Neural cell (in vitro differentiated cells): ENCODE data around the gene PHF21A. TPM values are rescaled to one million over a fixed set of nuclear protein-coding genes. Genes with fewer than 3 reads are reported as not detected.
A peak's percentile ranks its signal among the peaks of the same experiment; 100 is the strongest.

Experiments
- H2AFZ ChIP-seq: fragments of 200-600, 300-800 bp; sonication (generic), shearing (Covaris generic); 2 replicates; pipeline ENCODE4 v1.6.0; 2014; ENCODE audit warnings: low read depth, mild to moderate bottlenecking, antibody characterized with exemption, low read length, moderate library complexity
- H3F3A ChIP-seq: fragments of 200-600 bp; shearing (Covaris generic); 2 replicates; pipeline ENCODE4 v1.6.1; 2016; ENCODE audit warnings: mild to moderate bottlenecking, moderate library complexity, mixed read lengths, antibody characterized with exemption, low read length; ENCODE audit not compliant: insufficient read depth, poor library complexity, severe bottlenecking
- H3K27ac ChIP-seq: fragments of 200-600, 300-800 bp; sonication (generic), shearing (Covaris generic); 2 replicates; pipeline ENCODE4 v1.5.1; 2014; ENCODE audit warnings: mild to moderate bottlenecking, low read length, moderate library complexity
- H3K27me3 ChIP-seq: fragments of 300-800, 200-600 bp; sonication (generic), shearing (Covaris generic); 2 replicates; pipeline ENCODE4 v1.6.0; 2014; ENCODE audit warnings: mild to moderate bottlenecking, low read depth, low read length, moderate library complexity; ENCODE audit not compliant: insufficient read depth
- H3K36me3 ChIP-seq: fragments of 300-800, 200-600 bp; sonication (generic), shearing (Covaris generic); 2 replicates; pipeline ENCODE4 v1.5.1; 2014; ENCODE audit warnings: mild to moderate bottlenecking, antibody characterized with exemption, low read length, moderate library complexity; ENCODE audit not compliant: insufficient read depth
- H3K4me2 ChIP-seq: fragments of 300-800, 200-600 bp; sonication (generic), shearing (Covaris generic); 2 replicates; pipeline ENCODE4 v1.6.0; 2014; ENCODE audit warnings: mild to moderate bottlenecking, low read length
- H3K4me3 ChIP-seq: fragments of 300-800, 200-600 bp; sonication (generic), shearing (Covaris generic); 2 replicates; pipeline ENCODE4 v1.5.1; 2014; ENCODE audit warnings: mild to moderate bottlenecking, low read length, moderate library complexity
- H3K79me2 ChIP-seq: fragments of 200-600 bp; shearing (Covaris generic); replicated peaks from 2 replicates; pipeline ENCODE4 v1.6.0; 2014; ENCODE audit warnings: mild to moderate bottlenecking, low read length, moderate library complexity; ENCODE audit not compliant: insufficient read depth
- H3K9ac ChIP-seq: fragments of 300-800, 200-600 bp; sonication (generic), shearing (Covaris generic); 2 replicates; pipeline ENCODE4 v1.6.1; 2016; ENCODE audit warnings: mild to moderate bottlenecking, low read length, mixed read lengths
- H3K9me2 ChIP-seq: fragments of 200-600 bp; shearing (Covaris generic); 2 replicates; pipeline ENCODE4 v1.6.1; 2016; ENCODE audit warnings: mild to moderate bottlenecking, low read length, mixed read lengths; ENCODE audit not compliant: insufficient read depth
- H3K9me3 ChIP-seq: fragments of 200-600, 300-800 bp; sonication (generic), shearing (Covaris generic); 2 replicates; pipeline ENCODE4 v1.6.1; 2016; ENCODE audit warnings: mild to moderate bottlenecking, mixed run types, low read length, moderate library complexity, mixed read lengths
- H4K20me1 ChIP-seq: fragments of 200-600 bp; shearing (Covaris generic); 2 replicates; pipeline ENCODE4 v1.6.1; 2016; ENCODE audit warnings: mild to moderate bottlenecking, mixed run types; ENCODE audit not compliant: insufficient read depth
- CTCF ChIP-seq: fragments of 450-650 bp; IDR thresholded peaks from 2 replicates; pipeline ENCODE4 v1.5.1; 2014; ENCODE audit warnings: antibody characterized with exemption, mild to moderate bottlenecking, moderate library complexity; ENCODE audit not compliant: poor library complexity, severe bottlenecking
- EP300 ChIP-seq: fragments of 450-650 bp; conservative IDR thresholded peaks from 2 replicates; pipeline ENCODE4 v1.6.1; 2014; ENCODE audit warnings: antibody characterized with exemption, mild to moderate bottlenecking, moderate library complexity; ENCODE audit not compliant: poor library complexity, severe bottlenecking
- EZH2 ChIP-seq: fragments of 200-600, 300-800 bp; shearing (Covaris generic), sonication (generic); IDR thresholded peaks from 2 replicates; pipeline ENCODE4 v1.6.1; 2014; ENCODE audit warnings: antibody characterized with exemption, low read length, borderline replicate concordance, mild to moderate bottlenecking; ENCODE audit not compliant: insufficient read depth, poor library complexity, severe bottlenecking
- MXI1 ChIP-seq: fragments of 450-650 bp; conservative IDR thresholded peaks from 2 replicates; pipeline ENCODE4 v1.6.1; 2014; ENCODE audit warnings: antibody characterized with exemption, mild to moderate bottlenecking; ENCODE audit not compliant: poor library complexity, severe bottlenecking
- POLR2AphosphoS5 ChIP-seq: IDR thresholded peaks from 2 replicates; pipeline ENCODE4 v1.6.1; 2012
- RAD21 ChIP-seq: fragments of 450-650 bp; conservative IDR thresholded peaks from 2 replicates; pipeline ENCODE4 v1.6.1; 2014; ENCODE audit warnings: antibody characterized with exemption, mild to moderate bottlenecking, moderate library complexity
- SMC3 ChIP-seq: fragments of 450-650 bp; conservative IDR thresholded peaks from 2 replicates; pipeline ENCODE4 v1.6.1; 2014; ENCODE audit warnings: antibody characterized with exemption, mild to moderate bottlenecking, moderate library complexity; ENCODE audit not compliant: poor library complexity
- TAF1 ChIP-seq: IDR thresholded peaks from 2 replicates; pipeline ENCODE4 v1.6.1; 2012; ENCODE audit warnings: low read depth
- polyA plus RNA-seq: library from polyadenylated mRNA; depleted of rRNA; stranded (reverse); fragments of >200 nt; gene quantifications from 2 replicates; pipeline ENCODE4 v1.2.3, GENCODE V29; 2014
- TF ChIP-seq, protein P1 (sequence below): IDR thresholded peaks from 2 replicates; pipeline ENCODE4 v1.6.1; 2012; ENCODE audit warnings: borderline replicate concordance

PHF21A gene
- polyA plus RNA-seq, 1 donor from 2014 or later, result 31.7 TPM

DNA sequence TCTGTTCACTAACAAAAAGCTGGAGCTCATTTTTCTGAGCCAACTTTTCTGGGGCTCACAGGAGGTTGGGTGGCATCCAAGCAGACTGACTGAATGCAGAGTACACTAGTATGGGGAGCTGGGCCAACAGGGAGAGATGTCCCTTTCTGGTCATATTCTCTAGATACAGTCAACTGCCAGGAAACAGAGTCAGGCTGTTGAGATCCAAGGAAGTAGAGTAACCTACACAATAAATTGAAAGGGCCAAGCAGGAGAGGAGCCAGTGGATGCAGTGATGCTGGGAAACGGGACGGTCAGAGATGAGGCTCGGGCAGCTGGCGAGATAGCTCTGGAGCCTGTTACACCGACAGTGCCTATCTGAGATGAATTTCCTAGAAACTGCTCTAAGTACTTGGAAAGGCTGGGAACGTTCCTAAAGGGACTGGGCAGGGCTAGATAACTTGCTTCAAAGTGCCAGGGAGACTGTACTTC lies 127.7 kb downstream of the PHF21A start:
- H3K4me3 ChIP-seq, result peak overlapping the region; percentile 50
- H3K9ac ChIP-seq, result peak overlapping the region; percentile 30
- H3K9me3 ChIP-seq, result no peaks in the 10 kb centered on the region
- no peaks in the 10 kb centered on the region for H3K36me3 ChIP-seq
- H2AFZ ChIP-seq, result no peak overlapping the region
- TF ChIP-seq POLR2AphosphoS5, result no peak
- TF ChIP-seq EP300, result no peak
- no peak for TF ChIP-seq TAF1
- TF ChIP-seq SMC3, result no peak
- TF ChIP-seq EZH2, result no peak
- TF ChIP-seq CTCF, result no peak
- no peak for TF ChIP-seq MXI1
- H3K79me2 ChIP-seq, result peaks cover 16% of the 10 kb centered on the region
- H3F3A ChIP-seq, result peaks cover 4% of the 10 kb centered on the region
- H3K9me2 ChIP-seq, result no peaks in the 10 kb centered on the region
- H3K27ac ChIP-seq, result peak overlapping the region; percentile 87
- no peaks in the 10 kb centered on the region for H3K27me3 ChIP-seq
- no peaks in the 10 kb centered on the region for H4K20me1 ChIP-seq
- H3K4me2 ChIP-seq, result peak overlapping the region; percentile 35

GRCh38 chr11:45988921-45989320 lies 132.3 kb downstream of the PHF21A start:
- Histone ChIP-seq H4K20me1 (no peaks in the 10 kb centered on the region), H3K9ac (no peak overlapping the region), H3F3A (peaks cover under 1% of the 10 kb centered on the region), H3K27ac (no peak overlapping the region), H3K27me3 (no peaks in the 10 kb centered on the region), H3K4me2 (no peak overlapping the region), H3K4me3 (no peak overlapping the region), H3K79me2 (peaks cover 31% of the 10 kb centered on the region), H3K9me2 (no peaks in the 10 kb centered on the region), H3K36me3 (no peaks in the 10 kb centered on the region), H3K9me3 (no peaks in the 10 kb centered on the region), H2AFZ (no peak overlapping the region)
- TF ChIP-seq CTCF (no peak), TAF1 (no peak), EP300 (no peak), SMC3 (no peak), MXI1 (no peak), RAD21 (no peak), POLR2AphosphoS5 (no peak), EZH2 (no peak)
- TF ChIP-seq, protein P1, sequence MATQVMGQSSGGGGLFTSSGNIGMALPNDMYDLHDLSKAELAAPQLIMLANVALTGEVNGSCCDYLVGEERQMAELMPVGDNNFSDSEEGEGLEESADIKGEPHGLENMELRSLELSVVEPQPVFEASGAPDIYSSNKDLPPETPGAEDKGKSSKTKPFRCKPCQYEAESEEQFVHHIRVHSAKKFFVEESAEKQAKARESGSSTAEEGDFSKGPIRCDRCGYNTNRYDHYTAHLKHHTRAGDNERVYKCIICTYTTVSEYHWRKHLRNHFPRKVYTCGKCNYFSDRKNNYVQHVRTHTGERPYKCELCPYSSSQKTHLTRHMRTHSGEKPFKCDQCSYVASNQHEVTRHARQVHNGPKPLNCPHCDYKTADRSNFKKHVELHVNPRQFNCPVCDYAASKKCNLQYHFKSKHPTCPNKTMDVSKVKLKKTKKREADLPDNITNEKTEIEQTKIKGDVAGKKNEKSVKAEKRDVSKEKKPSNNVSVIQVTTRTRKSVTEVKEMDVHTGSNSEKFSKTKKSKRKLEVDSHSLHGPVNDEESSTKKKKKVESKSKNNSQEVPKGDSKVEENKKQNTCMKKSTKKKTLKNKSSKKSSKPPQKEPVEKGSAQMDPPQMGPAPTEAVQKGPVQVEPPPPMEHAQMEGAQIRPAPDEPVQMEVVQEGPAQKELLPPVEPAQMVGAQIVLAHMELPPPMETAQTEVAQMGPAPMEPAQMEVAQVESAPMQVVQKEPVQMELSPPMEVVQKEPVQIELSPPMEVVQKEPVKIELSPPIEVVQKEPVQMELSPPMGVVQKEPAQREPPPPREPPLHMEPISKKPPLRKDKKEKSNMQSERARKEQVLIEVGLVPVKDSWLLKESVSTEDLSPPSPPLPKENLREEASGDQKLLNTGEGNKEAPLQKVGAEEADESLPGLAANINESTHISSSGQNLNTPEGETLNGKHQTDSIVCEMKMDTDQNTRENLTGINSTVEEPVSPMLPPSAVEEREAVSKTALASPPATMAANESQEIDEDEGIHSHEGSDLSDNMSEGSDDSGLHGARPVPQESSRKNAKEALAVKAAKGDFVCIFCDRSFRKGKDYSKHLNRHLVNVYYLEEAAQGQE, result no peak
